GM19238 (cell line): ENCODE data around the gene FBXW12.

Source experiments
- DNase-seq: peaks from one replicate; pipeline ENCODE4 v3.0.0; 2011; ENCODE audit warnings: low spot score; ENCODE audit not compliant: insufficient read length

Gene FBXW12

DNA sequence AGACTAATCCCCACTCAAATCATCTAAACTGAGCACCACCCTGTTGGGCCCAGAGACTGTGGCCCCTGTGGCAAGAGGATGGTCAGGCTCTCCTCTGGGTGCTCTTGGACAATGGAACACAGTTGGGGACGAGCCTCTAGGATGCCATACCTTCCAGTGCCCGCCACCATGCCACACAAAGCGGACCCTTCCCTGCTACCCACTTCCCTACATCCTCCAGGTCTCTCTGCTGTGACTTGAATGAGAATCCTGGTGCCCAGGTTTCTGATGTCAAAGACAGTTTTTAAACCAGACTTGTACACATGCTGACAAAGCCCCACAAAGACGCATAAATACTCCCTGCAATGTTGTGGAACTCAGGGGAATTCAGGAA, 63.2 kb downstream of the FBXW12 start:
- DNase-seq, result no peak

DNA sequence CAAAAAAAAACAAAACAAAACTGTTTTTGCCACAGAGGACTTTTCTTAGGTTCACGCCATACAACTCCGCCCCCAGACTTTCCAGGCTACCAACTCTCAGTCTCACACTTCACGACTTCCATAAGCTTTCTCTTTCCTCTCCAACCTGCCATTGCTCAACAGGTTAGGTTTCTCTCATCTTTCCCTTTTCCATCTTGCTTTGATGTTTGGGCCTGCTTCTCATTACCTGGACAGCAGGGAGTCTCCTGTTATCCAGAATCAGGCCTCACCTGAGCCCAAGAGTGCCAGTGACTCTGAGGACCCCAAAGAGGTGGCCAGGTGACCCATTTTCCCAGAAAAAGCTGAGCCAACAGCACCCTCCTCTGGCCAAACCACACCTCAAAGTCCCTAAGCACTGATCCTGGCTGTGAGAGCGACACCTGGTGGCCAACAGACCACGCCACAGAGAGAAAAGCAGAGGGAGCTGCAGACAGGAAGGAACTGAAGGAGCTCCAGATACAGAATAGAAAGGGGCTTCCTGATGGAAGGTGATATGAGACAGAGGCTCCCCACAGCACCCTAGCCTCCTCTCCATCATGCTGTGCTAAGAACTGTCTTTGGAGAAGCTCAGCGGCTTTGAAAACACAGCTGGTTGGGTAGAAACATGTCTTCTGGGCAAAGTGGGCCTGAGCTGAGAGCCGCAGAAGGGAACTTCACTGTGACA, 63.9 kb downstream of the FBXW12 start:
- DNase-seq, result peak; percentile 77

DNA sequence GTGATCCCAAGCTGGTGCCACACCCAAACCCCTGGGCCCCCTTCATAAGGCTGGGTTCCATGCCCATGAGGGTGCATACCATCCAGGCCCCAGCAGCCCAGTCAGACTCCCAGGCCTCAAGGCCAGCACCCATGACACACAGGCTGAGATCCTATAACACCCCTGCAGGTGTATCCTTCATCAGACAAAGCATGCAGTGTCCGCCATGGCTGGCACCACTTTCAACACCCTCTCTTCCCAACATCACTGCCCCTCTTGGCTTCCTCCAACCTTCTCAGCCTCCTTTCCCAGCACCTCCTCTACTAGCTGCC, 64.4 kb downstream of the FBXW12 start:
- no peak for DNase-seq

DNA sequence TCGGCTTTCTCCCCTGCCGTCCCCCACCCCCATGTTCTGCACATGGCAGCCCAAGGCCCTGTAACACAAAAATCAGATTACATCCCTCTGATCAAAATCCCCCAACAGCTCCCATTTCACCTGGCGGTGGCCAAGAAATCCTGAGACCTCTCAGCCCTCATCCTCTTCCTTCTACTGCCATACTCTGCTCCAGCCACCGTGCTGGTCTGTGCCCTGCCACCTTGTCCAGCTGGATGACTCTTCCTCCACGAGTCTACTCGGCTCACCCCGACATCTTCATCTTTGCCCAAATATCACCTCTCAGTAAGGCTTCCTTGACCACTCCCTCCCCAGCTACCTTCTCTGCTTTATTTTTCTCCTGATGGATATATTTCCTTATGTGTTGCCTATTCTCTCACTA, 64.8 kb downstream of the FBXW12 start:
- DNase-seq, result no peak

DNA sequence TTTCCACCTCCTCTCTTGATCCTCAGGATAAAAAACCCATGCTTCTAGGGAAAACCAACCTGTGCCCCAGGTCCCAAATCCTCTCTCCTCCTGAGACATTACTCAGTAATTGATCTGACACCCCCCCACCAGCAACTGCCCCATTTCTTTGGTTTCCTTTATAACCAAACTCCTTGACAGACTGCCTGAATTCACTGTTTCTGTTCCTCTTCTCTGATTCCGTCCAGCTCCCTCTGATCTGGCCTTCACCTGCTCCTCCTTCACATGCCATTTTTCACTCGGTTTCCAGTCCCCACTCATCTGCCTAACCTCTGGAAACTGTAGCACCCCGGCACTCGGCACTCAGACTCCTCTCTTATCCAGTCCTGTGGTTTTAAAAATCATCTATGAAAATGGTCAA, 65.8 kb downstream of the FBXW12 start:
- DNase-seq, result no peak

DNA sequence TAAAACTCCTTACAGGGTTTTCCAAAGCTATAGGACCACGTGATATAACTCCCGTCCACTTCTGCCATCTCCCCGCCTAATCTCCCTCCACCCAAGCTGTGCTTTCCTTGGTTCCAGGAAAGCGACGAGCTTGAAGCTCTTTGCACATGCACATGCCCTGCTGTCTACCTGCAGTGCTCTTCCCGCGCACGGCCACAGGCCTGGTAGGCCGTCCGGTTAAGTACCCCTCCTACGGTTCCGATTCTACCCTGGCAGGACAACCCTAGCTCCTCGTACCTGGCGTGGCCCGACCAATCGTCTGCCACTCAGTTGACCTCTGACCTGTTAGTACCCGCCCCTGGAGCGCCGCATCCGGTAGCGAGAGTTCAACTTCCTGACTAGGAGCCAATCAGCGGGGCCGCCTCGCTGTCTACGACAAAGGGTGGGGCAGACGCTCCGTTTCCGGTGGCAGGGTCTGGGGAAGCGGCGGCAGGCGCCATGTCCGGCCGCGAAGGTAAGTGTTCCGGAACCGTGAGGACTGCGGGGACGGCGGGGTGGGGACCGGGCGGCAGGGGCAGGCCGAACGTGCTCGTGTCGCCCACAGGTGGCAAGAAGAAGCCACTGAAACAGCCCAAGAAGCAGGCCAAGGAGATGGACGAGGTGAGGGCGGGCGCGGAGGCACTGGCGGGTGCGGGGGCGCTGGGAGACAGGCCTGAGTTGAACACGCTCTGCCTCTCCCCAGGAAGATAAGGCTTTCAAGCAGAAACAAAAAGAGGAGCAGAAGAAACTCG, 68.0 kb downstream of the FBXW12 start, which contains the start of the genes CCDC51 and TMA7:
CCDC51 (minus strand) TSS at position 300 of the 770 bp plus-strand sequence. CDS start 4,991 bp downstream, outside the sequence.
TMA7 (plus strand) TSS at position 438 of the 770 bp plus-strand sequence; CDS start at position 478, 40 bp downstream.
- DNase-seq, result peak; percentile 98

GRCh38 chr3:48440590-48440958, 68.6 kb downstream of the FBXW12 start:
- DNase-seq, result no peak

DNA sequence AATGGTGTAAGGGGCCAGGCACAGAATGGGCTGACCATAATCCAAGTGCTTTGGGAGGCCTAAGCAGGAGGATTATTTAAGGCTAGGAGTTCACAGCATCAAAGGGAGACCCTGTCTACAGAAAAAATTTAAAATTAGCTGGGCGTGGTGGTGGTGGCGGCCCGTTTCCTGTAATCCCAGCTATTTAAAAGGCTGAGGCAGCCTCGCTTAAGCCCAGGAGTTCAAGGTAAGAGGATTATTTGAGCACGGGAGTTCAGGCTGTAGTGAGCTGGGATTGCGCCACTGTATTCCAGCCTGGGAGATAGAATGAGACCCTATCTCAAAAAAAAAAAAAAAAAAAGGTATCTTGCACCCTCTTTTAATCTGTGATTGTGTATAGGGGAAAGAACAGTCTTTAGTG, 69.9 kb downstream of the FBXW12 start:
- no peak for DNase-seq
